ENCODE results near the gene P3H2. TPM values are rescaled to one million over a fixed set of nuclear protein-coding genes. Genes with fewer than 3 reads are reported as not detected.

Gene P3H2
- polyA plus RNA-seq, 6 donors from 2014 or later, result not detected

- no peaks in the 10 kb centered on the region for H3K9me3 Mint-ChIP-seq
- no peaks in the 10 kb centered on the region for H3K36me3 Mint-ChIP-seq
- ATAC-seq (ENCODE audit: low read depth in 2 of 2) (no peak), DNase-seq (no peak)
- no peak overlapping the region for H3K4me3 Mint-ChIP-seq
- no peak overlapping the region for H3K27ac Mint-ChIP-seq
- H3K4me1 Mint-ChIP-seq, result no peaks in the 10 kb centered on the region
- H3K27me3 Mint-ChIP-seq, result peaks cover 0 to 4% (median 0%) of the 10 kb centered on the region in 3 donors
Measured at GRCh38 chr3:189988322-189988721, 132.4 kb downstream of the P3H2 start.

- H3K4me1 Mint-ChIP-seq, result no peaks in the 10 kb centered on the region
- peaks cover 0 to 4% (median 0%) of the 10 kb centered on the region in 3 donors for H3K27me3 Mint-ChIP-seq
- no peak for ATAC-seq (ENCODE audit: low read depth in 2 of 2)
- no peak overlapping the region for H3K4me3 Mint-ChIP-seq
- DNase-seq, result no peak
- H3K27ac Mint-ChIP-seq, result no peak overlapping the region
- H3K36me3 Mint-ChIP-seq, result no peaks in the 10 kb centered on the region
- H3K9me3 Mint-ChIP-seq, result no peaks in the 10 kb centered on the region
Measured at GRCh38 chr3:189985948-189986347, 134.7 kb downstream of the P3H2 start.

- no peak for DNase-seq
- ATAC-seq (ENCODE audit: low read depth in 2 of 2), result no peak
- Mint-ChIP-seq H3K9me3 (no peaks in the 10 kb centered on the region), H3K36me3 (no peaks in the 10 kb centered on the region), H3K4me1 (no peaks in the 10 kb centered on the region), H3K4me3 (no peak overlapping the region), H3K27me3 (no peaks in the 10 kb centered on the region), H3K27ac (no peak overlapping the region)
Measured at GRCh38 chr3:189983612-189984011, 137.1 kb downstream of the P3H2 start.

- Mint-ChIP-seq H3K9me3 (no peaks in the 10 kb centered on the region), H3K27me3 (no peaks in the 10 kb centered on the region), H3K4me3 (no peak overlapping the region), H3K4me1 (no peaks in the 10 kb centered on the region), H3K36me3 (no peaks in the 10 kb centered on the region), H3K27ac (no peak overlapping the region)
- ATAC-seq (ENCODE audit: low read depth in 2 of 2) (no peak), DNase-seq (no peak)
Measured at GRCh38 chr3:189982321-189982945, 138.3 kb downstream of the P3H2 start.

- no peaks in the 10 kb centered on the region for H3K4me1 Mint-ChIP-seq
- no peak overlapping the region for H3K4me3 Mint-ChIP-seq
- no peak overlapping the region for H3K27ac Mint-ChIP-seq
- peaks cover 4 to 7% (median 5%) of the 10 kb centered on the region in 3 donors for H3K27me3 Mint-ChIP-seq
- no peaks in the 10 kb centered on the region for H3K9me3 Mint-ChIP-seq
- ATAC-seq (ENCODE audit: low read depth in 2 of 2), result no peak
- no peaks in the 10 kb centered on the region for H3K36me3 Mint-ChIP-seq
- no peak for DNase-seq
Measured at GRCh38 chr3:189981668-189982067, 139.0 kb downstream of the P3H2 start.

GRCh38 chr3:189978753-189979152, 141.9 kb downstream of the P3H2 start:
- H3K4me3 Mint-ChIP-seq, result no peak overlapping the region
- no peaks in the 10 kb centered on the region for H3K36me3 Mint-ChIP-seq
- no peak for ATAC-seq (ENCODE audit: low read depth in 2 of 2)
- no peak overlapping the region for H3K27ac Mint-ChIP-seq
- no peaks in the 10 kb centered on the region for H3K4me1 Mint-ChIP-seq
- peaks cover 4 to 26% (median 20%) of the 10 kb centered on the region in 3 donors for H3K27me3 Mint-ChIP-seq
- H3K9me3 Mint-ChIP-seq, result peaks cover 0 to 4% (median 0%) of the 10 kb centered on the region in 7 donors
- no peak for DNase-seq

GRCh38 chr3:189977174-189977573, 143.5 kb downstream of the P3H2 start:
- H3K9me3 Mint-ChIP-seq, result peaks cover 0 to 4% (median 0%) of the 10 kb centered on the region in 7 donors
- no peak overlapping the region for H3K27ac Mint-ChIP-seq
- no peaks in the 10 kb centered on the region for H3K4me1 Mint-ChIP-seq
- DNase-seq (no peak), ATAC-seq (ENCODE audit: low read depth in 2 of 2) (no peak)
- no peaks in the 10 kb centered on the region for H3K36me3 Mint-ChIP-seq
- no peak overlapping the region for H3K4me3 Mint-ChIP-seq
- peaks cover 4 to 26% (median 20%) of the 10 kb centered on the region in 3 donors for H3K27me3 Mint-ChIP-seq

GRCh38 chr3:189975391-189975990, 145.2 kb downstream of the P3H2 start:
- DNase-seq (no peak), ATAC-seq (ENCODE audit: low read depth in 2 of 2) (no peak)
- Mint-ChIP-seq H3K27me3 (peaks cover 4 to 26% (median 20%) of the 10 kb centered on the region in 3 donors), H3K36me3 (no peaks in the 10 kb centered on the region), H3K4me3 (no peak overlapping the region), H3K27ac (no peak overlapping the region), H3K4me1 (no peaks in the 10 kb centered on the region), H3K9me3 (peaks cover 0 to 4% (median 0%) of the 10 kb centered on the region in 7 donors)

GRCh38 chr3:189974359-189974758, 146.3 kb downstream of the P3H2 start:
- peaks cover 0 to 4% (median 0%) of the 10 kb centered on the region in 7 donors for H3K9me3 Mint-ChIP-seq
- no peak for ATAC-seq (ENCODE audit: low read depth in 2 of 2)
- H3K36me3 Mint-ChIP-seq, result no peaks in the 10 kb centered on the region
- no peak for DNase-seq
- H3K4me1 Mint-ChIP-seq, result no peaks in the 10 kb centered on the region
- H3K27ac Mint-ChIP-seq, result no peak overlapping the region
- no peak overlapping the region for H3K4me3 Mint-ChIP-seq
- peaks cover 7 to 26% (median 24%) of the 10 kb centered on the region in 3 donors for H3K27me3 Mint-ChIP-seq

GRCh38 chr3:189967254-189967865, 153.3 kb downstream of the P3H2 start:
- no peaks in the 10 kb centered on the region for H3K9me3 Mint-ChIP-seq
- no peaks in the 10 kb centered on the region for H3K36me3 Mint-ChIP-seq
- peaks cover 6 to 9% (median 8%) of the 10 kb centered on the region in 3 donors for H3K27me3 Mint-ChIP-seq
- DNase-seq (no peak), ATAC-seq (ENCODE audit: low read depth in 2 of 2) (no peak)
- H3K27ac Mint-ChIP-seq, result no peak overlapping the region
- H3K4me1 Mint-ChIP-seq, result no peaks in the 10 kb centered on the region
- no peak overlapping the region for H3K4me3 Mint-ChIP-seq

GRCh38 chr3:189966843-189967242, 153.9 kb downstream of the P3H2 start:
- H3K27me3 Mint-ChIP-seq, result peaks cover 6 to 9% (median 8%) of the 10 kb centered on the region in 3 donors
- no peak overlapping the region for H3K4me3 Mint-ChIP-seq
- no peak for DNase-seq
- H3K4me1 Mint-ChIP-seq, result no peaks in the 10 kb centered on the region
- no peaks in the 10 kb centered on the region for H3K36me3 Mint-ChIP-seq
- ATAC-seq (ENCODE audit: low read depth in 2 of 2), result no peak
- no peak overlapping the region for H3K27ac Mint-ChIP-seq
- no peaks in the 10 kb centered on the region for H3K9me3 Mint-ChIP-seq

- no peaks in the 10 kb centered on the region for H3K4me1 Mint-ChIP-seq
- ATAC-seq (ENCODE audit: low read depth in 2 of 2) (no peak), DNase-seq (no peak)
- no peaks in the 10 kb centered on the region for H3K36me3 Mint-ChIP-seq
- peaks cover 7 to 11% (median 10%) of the 10 kb centered on the region in 3 donors for H3K27me3 Mint-ChIP-seq
- no peak overlapping the region for H3K4me3 Mint-ChIP-seq
- H3K9me3 Mint-ChIP-seq, result no peaks in the 10 kb centered on the region
- no peak overlapping the region for H3K27ac Mint-ChIP-seq
Measured at GRCh38 chr3:189964623-189965332, 155.9 kb downstream of the P3H2 start.

- no peak for ATAC-seq (ENCODE audit: low read depth in 2 of 2)
- Mint-ChIP-seq H3K9me3 (peaks cover 0 to 2% (median 0%) of the 10 kb centered on the region in 7 donors), H3K4me1 (no peaks in the 10 kb centered on the region), H3K27me3 (peaks cover 6 to 29% (median 10%) of the 10 kb centered on the region in 3 donors), H3K36me3 (no peaks in the 10 kb centered on the region), H3K27ac (no peak overlapping the region), H3K4me3 (no peak overlapping the region)
- no peak for DNase-seq
Measured at GRCh38 chr3:189962466-189962865, 158.2 kb downstream of the P3H2 start.
